Rectal smooth muscle tissue (tissue), 1 donor: ENCODE results near the gene CDH12.
"Not testable (repeated sequence)": the region's sequence is repeated elsewhere in the genome, so short reads cannot be mapped to it uniquely, and the experiment has no call there.

Experiments used
- H3K27ac ChIP-seq: one replicate; pipeline ENCODE4 v1.7.0; 2013; ENCODE audit warnings: low read depth, low read length, inconsistent platforms
- H3K27me3 ChIP-seq: one replicate; pipeline ENCODE4 v1.7.0; 2013; ENCODE audit warnings: low read length; ENCODE audit not compliant: control insufficient read depth, insufficient read depth
- H3K36me3 ChIP-seq: one replicate; pipeline ENCODE4 v1.7.0; 2013; ENCODE audit warnings: low read length; ENCODE audit not compliant: control insufficient read depth, insufficient read depth
- H3K4me1 ChIP-seq: one replicate; pipeline ENCODE4 v1.7.0; 2013; ENCODE audit warnings: low read length; ENCODE audit not compliant: control insufficient read depth, insufficient read depth
- H3K4me3 ChIP-seq: one replicate; pipeline ENCODE4 v1.7.0; 2013; ENCODE audit warnings: low read length
- H3K9ac ChIP-seq: one replicate; pipeline ENCODE4 v1.7.0; 2013; ENCODE audit warnings: low read length

Gene CDH12

GRCh38 chr5:22140418-22140817 lies 712.7 kb downstream of the CDH12 start:
- H3K4me3 ChIP-seq, H3K9ac ChIP-seq, H3K27ac ChIP-seq, H3K27me3 ChIP-seq, H3K36me3 ChIP-seq, H3K4me1 ChIP-seq: not testable (repeated sequence)

- not testable (repeated sequence) for H3K4me3 ChIP-seq, H3K27ac ChIP-seq, H3K27me3 ChIP-seq, H3K9ac ChIP-seq, H3K36me3 ChIP-seq, H3K4me1 ChIP-seq
Observed at GRCh38 chr5:22139662-22140300, 713.4 kb downstream of the CDH12 start.

- H3K9ac ChIP-seq, result no peak overlapping the region
- H3K4me1 ChIP-seq, result no peaks in the 10 kb centered on the region
- no peak overlapping the region for H3K4me3 ChIP-seq
- H3K27ac ChIP-seq, result no peak overlapping the region
- no peaks in the 10 kb centered on the region for H3K36me3 ChIP-seq
- H3K27me3 ChIP-seq, result no peaks in the 10 kb centered on the region
Observed at GRCh38 chr5:22111320-22111719, 741.8 kb downstream of the CDH12 start.

- no peaks in the 10 kb centered on the region for H3K36me3 ChIP-seq
- no peaks in the 10 kb centered on the region for H3K4me1 ChIP-seq
- H3K27me3 ChIP-seq, result no peaks in the 10 kb centered on the region
- H3K4me3 ChIP-seq, result no peak overlapping the region
- no peak overlapping the region for H3K9ac ChIP-seq
- H3K27ac ChIP-seq, result no peak overlapping the region
Observed at GRCh38 chr5:22109315-22109714, 743.8 kb downstream of the CDH12 start.

- no peak overlapping the region for H3K27ac ChIP-seq
Observed at GRCh38 chr5:22108545-22108944, 744.6 kb downstream of the CDH12 start.

GRCh38 chr5:22102823-22103359 lies 750.3 kb downstream of the CDH12 start:
- Histone ChIP-seq H3K4me1 (no peaks in the 10 kb centered on the region), H3K9ac (no peak overlapping the region), H3K27ac (no peak overlapping the region), H3K4me3 (no peak overlapping the region), H3K36me3 (no peaks in the 10 kb centered on the region), H3K27me3 (no peaks in the 10 kb centered on the region)

More at GRCh38 chr5:22108545-22108944, 744.6 kb downstream of the CDH12 start:
- Histone ChIP-seq H3K4me3 (no peak overlapping the region), H3K27me3 (no peaks in the 10 kb centered on the region), H3K36me3 (no peaks in the 10 kb centered on the region), H3K9ac (no peak overlapping the region), H3K4me1 (no peaks in the 10 kb centered on the region)

GRCh38 chr5:22088517-22088916 lies 764.6 kb downstream of the CDH12 start:
- Histone ChIP-seq H3K27me3 (no peaks in the 10 kb centered on the region), H3K27ac (no peak overlapping the region), H3K36me3 (no peaks in the 10 kb centered on the region), H3K9ac (no peak overlapping the region), H3K4me3 (no peak overlapping the region), H3K4me1 (no peaks in the 10 kb centered on the region)

- Histone ChIP-seq H3K4me3 (no peak overlapping the region), H3K27me3 (no peaks in the 10 kb centered on the region), H3K27ac (no peak overlapping the region), H3K9ac (no peak overlapping the region), H3K36me3 (no peaks in the 10 kb centered on the region), H3K4me1 (no peaks in the 10 kb centered on the region)
Observed at GRCh38 chr5:22079566-22079965, 773.6 kb downstream of the CDH12 start.

- Histone ChIP-seq H3K9ac (no peak overlapping the region), H3K36me3 (no peaks in the 10 kb centered on the region), H3K27ac (no peak overlapping the region), H3K4me3 (no peak overlapping the region), H3K4me1 (no peaks in the 10 kb centered on the region), H3K27me3 (no peaks in the 10 kb centered on the region)
Observed at GRCh38 chr5:22079002-22079401, 774.1 kb downstream of the CDH12 start.

GRCh38 chr5:22076586-22076985 lies 776.6 kb downstream of the CDH12 start:
- no peak overlapping the region for H3K9ac ChIP-seq
- H3K27ac ChIP-seq, result no peak overlapping the region
- no peaks in the 10 kb centered on the region for H3K36me3 ChIP-seq
- H3K4me1 ChIP-seq, result no peaks in the 10 kb centered on the region
- no peak overlapping the region for H3K4me3 ChIP-seq
- H3K27me3 ChIP-seq, result no peaks in the 10 kb centered on the region

GRCh38 chr5:22070186-22070728 lies 782.9 kb downstream of the CDH12 start:
- H3K27ac ChIP-seq, result no peak overlapping the region
- no peaks in the 10 kb centered on the region for H3K27me3 ChIP-seq
- H3K4me1 ChIP-seq, result no peaks in the 10 kb centered on the region
- H3K36me3 ChIP-seq, result no peaks in the 10 kb centered on the region
- no peak overlapping the region for H3K4me3 ChIP-seq
- no peak overlapping the region for H3K9ac ChIP-seq

- no peaks in the 10 kb centered on the region for H3K4me1 ChIP-seq
- H3K27me3 ChIP-seq, result no peaks in the 10 kb centered on the region
- no peaks in the 10 kb centered on the region for H3K36me3 ChIP-seq
- no peak overlapping the region for H3K9ac ChIP-seq
- no peak overlapping the region for H3K27ac ChIP-seq
- no peak overlapping the region for H3K4me3 ChIP-seq
Observed at GRCh38 chr5:22063717-22064116, 789.4 kb downstream of the CDH12 start.

- Histone ChIP-seq H3K4me1 (no peaks in the 10 kb centered on the region), H3K27me3 (no peaks in the 10 kb centered on the region), H3K4me3 (no peak overlapping the region), H3K9ac (no peak overlapping the region), H3K36me3 (no peaks in the 10 kb centered on the region), H3K27ac (no peak overlapping the region)
Observed at GRCh38 chr5:22058620-22059019, 794.5 kb downstream of the CDH12 start.
